DMS153 treated with DMSO at 0.1 percent for 48 hours (cell line): ENCODE results near the gene ATG13.

Experiments
- DNase-seq: peaks from one replicate; lab custom pipeline; 2025; ENCODE audit not compliant: unreplicated experiment; lab: John Stamatoyannopoulos, UW

ATG13 gene

GRCh38 chr11:46722566-46723358 lies 105.4 kb downstream of the ATG13 start:
- no peak for DNase-seq

- no peak for DNase-seq
These were observed 106.0 kb downstream of the ATG13 start for GRCh38 chr11:46723359-46723680.

GRCh38 chr11:46724088-46724487 lies 106.7 kb downstream of the ATG13 start:
- DNase-seq, result no peak
